RWPE2 (cell line): ENCODE measurements around the gene IL20RB.
"Not testable (repeated sequence)": the region's sequence is repeated elsewhere in the genome, so short reads cannot be mapped to it uniquely, and the experiment has no call there.

ENCODE experiments used
- ATAC-seq: fragments of 200-7000 bp; cut with Tn5 transposase; 3 replicates; pipeline ENCODE4 v1.9.1; 2021; ENCODE audit warnings: low read depth
- DNase-seq: peaks from one replicate; pipeline ENCODE4 v3.0.0-alpha.2; 2020; ENCODE audit warnings: low spot score
- H3K27ac ChIP-seq: fragments of 450-650 bp; 2 replicates; pipeline ENCODE4 v1.5.1; 2017; ENCODE audit warnings: mild to moderate bottlenecking; ENCODE audit not compliant: poor library complexity, severe bottlenecking
- H3K27me3 ChIP-seq: fragments of 250-450 bp; sonication (Bioruptor Pico); 2 replicates; pipeline ENCODE4 v1.5.1; 2021; ENCODE audit warnings: mild to moderate bottlenecking, moderate library complexity; ENCODE audit not compliant: insufficient read depth, poor library complexity, severe bottlenecking
- H3K36me3 ChIP-seq: fragments of 250-450 bp; sonication (Bioruptor Pico); 2 replicates; pipeline ENCODE4 v1.5.1; 2020; ENCODE audit warnings: low read depth, mild to moderate bottlenecking, moderate library complexity
- H3K4me1 ChIP-seq: fragments of 250-450 bp; sonication (Bioruptor Pico); 2 replicates; pipeline ENCODE4 v1.5.1; 2021; ENCODE audit warnings: mild to moderate bottlenecking, moderate library complexity; ENCODE audit not compliant: insufficient read depth, poor library complexity, severe bottlenecking
- H3K4me3 ChIP-seq: fragments of 250-450 bp; sonication (Bioruptor Pico); 2 replicates; pipeline ENCODE4 v1.5.1; 2021; ENCODE audit warnings: mild to moderate bottlenecking, moderate library complexity; ENCODE audit not compliant: severe bottlenecking
- H3K9me3 ChIP-seq: fragments of 250-450 bp; sonication (Bioruptor Pico); 2 replicates; pipeline ENCODE4 v1.5.1; 2021; ENCODE audit warnings: mild to moderate bottlenecking, moderate library complexity; ENCODE audit not compliant: severe bottlenecking
- CTCF ChIP-seq: fragments of 450-650 bp; IDR thresholded peaks from one replicate; pipeline ENCODE4 v1.5.1; 2017; ENCODE audit warnings: mild to moderate bottlenecking, moderate library complexity; ENCODE audit not compliant: poor library complexity, severe bottlenecking

IL20RB gene

GRCh38 chr3:136979204-136979603 lies 21.4 kb downstream of the IL20RB start:
- no peak for TF ChIP-seq CTCF

GRCh38 chr3:136979684-136980083 lies 21.9 kb downstream of the IL20RB start:
- no peak for DNase-seq
- Histone ChIP-seq H3K9me3 (peaks cover 1% of the 10 kb centered on the region), H3K4me3 (no peak overlapping the region), H3K27ac (no peak overlapping the region), H3K4me1 (peaks cover 12% of the 10 kb centered on the region), H3K36me3 (peaks cover 84% of the 10 kb centered on the region), H3K27me3 (no peaks in the 10 kb centered on the region)
- peak; percentile 15; the same call in 1 of the 3 replicates for ATAC-seq
- no peak for TF ChIP-seq CTCF

More at GRCh38 chr3:136979204-136979603, 21.4 kb downstream of the IL20RB start:
- ATAC-seq = no peak
- peaks cover 86% of the 10 kb centered on the region for H3K36me3 ChIP-seq
- DNase-seq = no peak
- no peak overlapping the region for H3K4me3 ChIP-seq
- no peak overlapping the region for H3K27ac ChIP-seq
- peaks cover 6% of the 10 kb centered on the region for H3K9me3 ChIP-seq
- peaks cover 8% of the 10 kb centered on the region for H3K4me1 ChIP-seq
- no peaks in the 10 kb centered on the region for H3K27me3 ChIP-seq

- DNase-seq = no peak
- TF ChIP-seq CTCF = no peak
- peaks cover 90% of the 10 kb centered on the region for H3K36me3 ChIP-seq
- H3K4me3 ChIP-seq = no peak overlapping the region
- H3K4me1 ChIP-seq = peaks cover 21% of the 10 kb centered on the region
- peak overlapping the region; percentile 86 for H3K27ac ChIP-seq
- no peaks in the 10 kb centered on the region for H3K9me3 ChIP-seq
- no peaks in the 10 kb centered on the region for H3K27me3 ChIP-seq
- ATAC-seq = no peak
These were observed 24.2 kb downstream of the IL20RB start for GRCh38 chr3:136982033-136982432.

- no peak for DNase-seq
- Histone ChIP-seq H3K27me3 (no peaks in the 10 kb centered on the region), H3K36me3 (peaks cover 88% of the 10 kb centered on the region), H3K4me1 (peaks cover 21% of the 10 kb centered on the region), H3K4me3 (no peak overlapping the region), H3K9me3 (no peaks in the 10 kb centered on the region), H3K27ac (peak overlapping the region; percentile 86)
- TF ChIP-seq CTCF = no peak
- ATAC-seq = no peak
These were observed 24.8 kb downstream of the IL20RB start for GRCh38 chr3:136982520-136983138.

- peaks cover 88% of the 10 kb centered on the region for H3K36me3 ChIP-seq
- H3K27me3 ChIP-seq = no peaks in the 10 kb centered on the region
- ATAC-seq = peak; percentile 94
- no peaks in the 10 kb centered on the region for H3K9me3 ChIP-seq
- H3K4me3 ChIP-seq = no peak overlapping the region
- H3K27ac ChIP-seq = peak overlapping the region; percentile 86
- H3K4me1 ChIP-seq = peaks cover 23% of the 10 kb centered on the region
- TF ChIP-seq CTCF = no peak
- DNase-seq = no peak
These were observed 27.1 kb downstream of the IL20RB start for GRCh38 chr3:136984837-136985236.

GRCh38 chr3:136987398-136987980 lies 29.7 kb downstream of the IL20RB start:
- Histone ChIP-seq H3K27ac (peak overlapping the region; percentile 92), H3K36me3 (peaks cover 88% of the 10 kb centered on the region), H3K4me1 (peaks cover 41% of the 10 kb centered on the region)
- not testable (repeated sequence) for ATAC-seq, H3K4me3 ChIP-seq, H3K9me3 ChIP-seq, H3K27me3 ChIP-seq, DNase-seq
